Measurements from ENCODE around the gene C4orf51.
A peak's percentile ranks its signal among the peaks of the same experiment; 100 is the strongest.

Gene C4orf51

DNA sequence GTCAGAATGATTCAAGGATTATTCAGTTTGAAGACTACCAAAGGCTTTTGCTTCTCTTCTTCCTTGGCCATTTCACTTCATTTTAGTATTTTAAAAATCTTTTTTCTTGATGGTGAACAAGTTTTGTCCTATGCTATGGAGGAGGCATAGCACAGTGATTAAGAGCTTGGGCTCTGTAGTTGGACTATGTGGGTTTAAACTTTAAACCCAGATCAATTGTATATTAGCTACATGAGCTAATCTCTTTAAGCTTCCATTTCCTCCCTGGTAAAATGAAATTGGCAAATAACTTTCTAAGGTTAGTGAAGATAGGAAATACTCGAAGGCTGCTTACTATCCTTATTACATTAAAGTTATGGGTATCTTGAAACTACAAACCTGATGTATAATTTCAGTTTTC is 23.8 kb upstream of the C4orf51 start:
- in situ Hi-C loops (cut with HindIII; ENCODE audit: low sequenced_read_pairs): no loop called here
- DNase-seq (ENCODE audit: low read depth, low spot score): no peak
- no peak overlapping the region for H3K4me3 ChIP-seq (ENCODE audit: low read depth, low read length)

DNA sequence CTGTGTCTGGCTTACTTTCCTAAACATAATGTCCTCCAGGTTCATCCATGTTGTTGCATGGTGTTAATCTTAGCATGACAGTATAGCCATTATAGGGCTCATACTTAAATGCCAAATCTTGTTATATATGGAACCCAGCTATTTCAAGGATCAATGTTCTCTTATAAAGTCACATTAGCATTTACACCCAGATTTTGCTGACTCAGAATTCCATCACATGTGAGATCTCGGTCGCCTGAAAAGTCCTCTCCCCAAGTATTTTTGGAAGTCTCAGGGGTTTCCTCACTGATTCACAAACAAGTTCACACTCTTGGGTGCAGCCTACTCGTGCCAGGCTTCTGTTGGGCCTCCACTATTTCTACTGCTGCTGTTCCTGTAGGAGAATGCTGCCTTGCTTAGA is 19.9 kb upstream of the C4orf51 start:
- in situ Hi-C loops (cut with HindIII; ENCODE audit: low sequenced_read_pairs): no loop called here
- TF ChIP-seq, protein P1, sequence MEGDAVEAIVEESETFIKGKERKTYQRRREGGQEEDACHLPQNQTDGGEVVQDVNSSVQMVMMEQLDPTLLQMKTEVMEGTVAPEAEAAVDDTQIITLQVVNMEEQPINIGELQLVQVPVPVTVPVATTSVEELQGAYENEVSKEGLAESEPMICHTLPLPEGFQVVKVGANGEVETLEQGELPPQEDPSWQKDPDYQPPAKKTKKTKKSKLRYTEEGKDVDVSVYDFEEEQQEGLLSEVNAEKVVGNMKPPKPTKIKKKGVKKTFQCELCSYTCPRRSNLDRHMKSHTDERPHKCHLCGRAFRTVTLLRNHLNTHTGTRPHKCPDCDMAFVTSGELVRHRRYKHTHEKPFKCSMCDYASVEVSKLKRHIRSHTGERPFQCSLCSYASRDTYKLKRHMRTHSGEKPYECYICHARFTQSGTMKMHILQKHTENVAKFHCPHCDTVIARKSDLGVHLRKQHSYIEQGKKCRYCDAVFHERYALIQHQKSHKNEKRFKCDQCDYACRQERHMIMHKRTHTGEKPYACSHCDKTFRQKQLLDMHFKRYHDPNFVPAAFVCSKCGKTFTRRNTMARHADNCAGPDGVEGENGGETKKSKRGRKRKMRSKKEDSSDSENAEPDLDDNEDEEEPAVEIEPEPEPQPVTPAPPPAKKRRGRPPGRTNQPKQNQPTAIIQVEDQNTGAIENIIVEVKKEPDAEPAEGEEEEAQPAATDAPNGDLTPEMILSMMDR (IDR thresholded peaks at IDR 0.05; ENCODE audit: low read depth, low read length): no peak
- H3K4me3 ChIP-seq (ENCODE audit: low read depth, low read length): no peak overlapping the region
- DNase-seq (ENCODE audit: low read depth, low spot score): no peak

More for the DNA sequence above, 23.8 kb upstream of the C4orf51 start:
- TF ChIP-seq, protein P1 (IDR thresholded peaks at IDR 0.05; ENCODE audit: low read depth, low read length): no peak

DNA sequence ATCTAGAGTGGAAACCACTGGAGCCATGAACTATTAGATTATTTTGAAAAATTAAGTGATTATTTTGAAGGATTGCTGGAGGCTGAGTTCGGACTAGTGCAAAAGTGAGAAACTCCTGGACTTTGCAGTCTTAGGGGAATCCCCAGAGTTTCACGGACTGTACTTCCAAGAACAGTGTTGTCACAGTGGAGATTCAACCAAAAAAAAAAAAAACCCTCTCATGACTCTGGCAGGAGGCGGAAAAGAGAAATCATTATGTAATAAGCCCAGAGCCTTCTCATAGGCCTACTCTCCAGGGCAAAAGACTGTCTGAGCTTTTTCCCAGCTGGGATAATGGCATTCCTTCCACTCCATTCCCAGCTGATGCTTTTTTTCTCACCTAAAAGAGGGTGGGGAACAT is 16.8 kb upstream of the C4orf51 start:
- TF ChIP-seq, protein P1 (IDR thresholded peaks at IDR 0.05; ENCODE audit: low read depth, low read length): no peak
- DNase-seq (ENCODE audit: low read depth, low spot score): no peak
- no peak overlapping the region for H3K4me3 ChIP-seq (ENCODE audit: low read depth, low read length)
- in situ Hi-C loops (cut with HindIII; ENCODE audit: low sequenced_read_pairs): no loop called here

DNA sequence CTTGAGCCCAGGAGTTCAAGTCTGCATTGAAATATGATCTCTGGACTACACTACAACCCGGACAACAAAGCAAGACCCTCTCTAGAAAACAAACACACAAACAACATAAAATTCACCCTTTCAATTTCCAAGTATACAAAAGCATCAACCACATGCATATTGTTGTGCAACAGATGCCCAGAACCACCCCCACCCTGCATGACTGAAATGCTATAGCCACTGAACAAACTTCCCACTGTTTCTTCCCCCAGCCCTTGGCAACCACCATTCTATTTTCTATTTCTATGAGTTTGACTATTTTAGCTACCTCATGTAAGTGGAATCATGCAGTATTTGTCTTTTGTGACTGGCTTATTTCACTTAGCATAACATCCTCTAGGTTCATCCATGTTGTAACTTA is 14.2 kb upstream of the C4orf51 start:
- H3K4me3 ChIP-seq (ENCODE audit: low read depth, low read length): no peak overlapping the region
- TF ChIP-seq, protein P1 (IDR thresholded peaks at IDR 0.05; ENCODE audit: low read depth, low read length): no peak
- DNase-seq (ENCODE audit: low read depth, low spot score): no peak
- in situ Hi-C loops (cut with HindIII; ENCODE audit: low sequenced_read_pairs): no loop called here

DNA sequence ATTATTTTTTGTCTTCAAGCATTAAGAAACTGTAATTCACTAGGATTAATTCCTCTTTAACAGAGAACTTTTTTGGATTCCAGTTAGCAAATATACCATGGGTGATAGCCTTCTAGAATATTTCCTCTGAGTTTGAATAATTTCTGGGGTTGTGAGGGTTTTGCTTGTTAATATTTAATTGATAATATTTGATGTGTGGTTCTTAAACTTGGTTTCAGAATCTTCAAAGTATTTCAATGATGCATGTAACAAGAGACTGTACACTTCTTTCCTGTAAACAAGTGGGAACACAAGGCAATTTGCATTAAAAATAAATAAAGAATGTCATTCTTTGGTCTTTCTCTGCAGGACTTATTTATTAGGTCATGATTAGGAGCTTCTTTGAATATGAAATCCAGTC is 9.5 kb upstream of the C4orf51 start:
- no peak overlapping the region for H3K4me3 ChIP-seq (ENCODE audit: low read depth, low read length)
- in situ Hi-C loops (cut with HindIII; ENCODE audit: low sequenced_read_pairs): no loop called here
- TF ChIP-seq, protein P1 (IDR thresholded peaks at IDR 0.05; ENCODE audit: low read depth, low read length): no peak
- no peak for DNase-seq (ENCODE audit: low read depth, low spot score)

DNA sequence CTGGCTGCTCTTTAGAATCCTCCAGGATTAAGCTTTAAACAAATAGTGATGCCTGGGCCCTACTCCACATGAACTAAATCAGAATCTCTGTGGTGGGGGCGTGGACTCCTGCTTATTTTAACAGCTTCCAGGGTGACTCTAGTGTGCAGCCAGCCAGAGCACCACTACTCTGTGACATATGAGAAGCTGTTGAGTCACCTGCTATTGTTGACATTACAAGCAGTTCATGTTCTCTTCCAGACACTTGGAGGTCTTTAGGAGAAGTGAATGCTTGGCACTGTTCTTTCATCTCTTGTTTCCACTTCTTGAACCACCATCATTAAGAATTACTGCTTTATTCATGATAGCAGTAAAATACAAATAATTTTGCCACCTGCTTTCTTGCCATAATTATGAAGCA is 426 bp upstream of the C4orf51 start:
- TF ChIP-seq, protein P1 (IDR thresholded peaks at IDR 0.05; ENCODE audit: low read depth, low read length): no peak
- DNase-seq (ENCODE audit: low read depth, low spot score): peak; percentile 93
- in situ Hi-C loops (cut with HindIII; ENCODE audit: low sequenced_read_pairs): no loop called here
- H3K4me3 ChIP-seq (ENCODE audit: low read depth, low read length): no peak overlapping the region

DNA sequence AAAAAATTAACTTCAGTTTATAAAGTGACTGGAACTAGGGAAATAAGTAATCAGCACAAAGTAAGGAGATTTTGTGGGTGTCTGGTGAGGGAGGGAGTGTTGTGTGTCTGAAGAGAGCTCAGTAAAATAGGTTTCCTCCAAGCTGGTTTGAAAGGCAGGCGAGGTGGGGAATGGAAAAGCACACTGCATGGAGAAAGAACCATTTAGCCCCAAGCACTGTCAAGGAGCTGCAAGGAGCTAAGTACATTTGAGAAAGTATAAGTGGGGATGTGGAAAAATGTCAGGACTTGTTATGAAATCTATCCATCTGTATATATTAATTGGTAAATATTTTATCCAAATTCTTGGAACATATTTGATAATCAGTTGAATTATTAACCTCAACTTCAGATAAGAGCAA is 956 bp downstream of the C4orf51 start:
- in situ Hi-C loops (cut with HindIII; ENCODE audit: low sequenced_read_pairs): no loop called here
- no peak overlapping the region for H3K4me3 ChIP-seq (ENCODE audit: low read depth, low read length)
- DNase-seq (ENCODE audit: low read depth, low spot score): no peak
- TF ChIP-seq, protein P1 (IDR thresholded peaks at IDR 0.05; ENCODE audit: low read depth, low read length): no peak
